Mucosa of stomach (tissue), 1 donor: ENCODE results near the gene VANGL1.

Experiments
- H3K27me3 ChIP-seq: one replicate; pipeline ENCODE4 v1.7.0; 2013; ENCODE audit warnings: mild to moderate bottlenecking, low read length; ENCODE audit not compliant: control insufficient read depth, insufficient read depth
- H3K36me3 ChIP-seq: one replicate; pipeline ENCODE4 v1.7.0; 2013; ENCODE audit warnings: low read length; ENCODE audit not compliant: control insufficient read depth, insufficient read depth
- H3K4me1 ChIP-seq: one replicate; pipeline ENCODE4 v1.7.0; 2013; ENCODE audit warnings: mild to moderate bottlenecking, low read length; ENCODE audit not compliant: control insufficient read depth, insufficient read depth
- H3K4me3 ChIP-seq: one replicate; pipeline ENCODE4 v1.7.0; 2013; ENCODE audit warnings: low read length
- H3K9ac ChIP-seq: one replicate; pipeline ENCODE4 v1.7.0; 2013; ENCODE audit warnings: mild to moderate bottlenecking, low read length, moderate library complexity
- H3K9me3 ChIP-seq: one replicate; pipeline ENCODE4 v1.7.0; 2013; ENCODE audit warnings: mild to moderate bottlenecking, low read length, moderate library complexity; ENCODE audit not compliant: control insufficient read depth
- donor health status: Pancreatic carcinoma.

Gene VANGL1

DNA sequence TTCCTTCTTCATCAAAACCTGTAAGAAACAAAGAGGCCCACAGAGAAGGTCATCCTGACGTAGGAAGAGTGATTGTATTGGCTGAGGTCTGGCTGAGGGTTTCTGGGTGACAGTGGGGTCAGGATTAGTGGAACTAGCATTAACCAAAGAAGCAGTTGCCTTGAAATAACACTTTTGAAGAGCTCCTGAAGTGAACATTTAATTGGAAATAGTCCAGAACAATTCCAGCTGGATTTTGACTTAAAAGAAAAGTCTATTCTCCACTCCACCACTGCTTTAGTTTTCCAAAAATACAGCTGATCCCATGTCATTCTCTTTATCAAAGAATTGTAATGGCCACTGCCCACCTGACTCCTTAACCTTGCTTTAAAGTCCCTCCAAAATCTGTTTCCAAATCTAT lies 99.0 kb downstream of the VANGL1 start:
- Histone ChIP-seq H3K4me1 (no peaks in the 10 kb centered on the region), H3K9ac (no peak overlapping the region), H3K36me3 (no peaks in the 10 kb centered on the region), H3K27me3 (no peaks in the 10 kb centered on the region), H3K4me3 (no peak overlapping the region), H3K9me3 (no peaks in the 10 kb centered on the region)

DNA sequence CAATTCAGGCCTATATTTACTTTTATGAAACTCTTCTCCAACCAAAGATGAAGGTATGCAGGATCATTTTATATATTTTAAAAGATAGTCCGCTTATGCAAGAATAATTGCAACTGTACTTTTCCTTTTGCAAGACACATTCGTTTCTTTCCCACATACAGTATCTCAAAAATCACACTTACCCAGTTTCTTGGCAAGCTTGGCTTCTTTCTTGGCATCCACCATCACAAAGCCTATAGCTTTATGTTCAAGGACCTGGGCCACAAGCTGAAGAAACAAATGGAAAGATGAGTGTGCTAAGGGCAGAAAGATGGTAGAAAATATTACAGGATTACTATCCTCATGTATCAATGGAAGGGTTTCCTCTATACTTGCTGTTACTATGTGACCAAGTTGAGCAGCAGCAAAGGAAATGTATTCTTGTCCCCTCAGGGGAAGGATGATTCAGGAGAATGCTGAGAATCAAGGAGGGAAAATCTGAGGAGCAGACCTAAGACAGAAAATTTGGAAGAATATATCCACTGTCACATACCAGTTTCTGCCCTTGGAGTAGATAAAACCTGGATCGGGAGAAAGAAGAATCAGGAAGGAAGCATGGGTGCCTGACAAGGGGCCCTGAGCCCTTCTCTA lies 103.0 kb downstream of the VANGL1 start:
- Histone ChIP-seq H3K27me3 (no peaks in the 10 kb centered on the region), H3K4me3 (no peak overlapping the region), H3K9me3 (no peaks in the 10 kb centered on the region), H3K36me3 (no peaks in the 10 kb centered on the region), H3K4me1 (peaks cover 14% of the 10 kb centered on the region), H3K9ac (no peak overlapping the region)

DNA sequence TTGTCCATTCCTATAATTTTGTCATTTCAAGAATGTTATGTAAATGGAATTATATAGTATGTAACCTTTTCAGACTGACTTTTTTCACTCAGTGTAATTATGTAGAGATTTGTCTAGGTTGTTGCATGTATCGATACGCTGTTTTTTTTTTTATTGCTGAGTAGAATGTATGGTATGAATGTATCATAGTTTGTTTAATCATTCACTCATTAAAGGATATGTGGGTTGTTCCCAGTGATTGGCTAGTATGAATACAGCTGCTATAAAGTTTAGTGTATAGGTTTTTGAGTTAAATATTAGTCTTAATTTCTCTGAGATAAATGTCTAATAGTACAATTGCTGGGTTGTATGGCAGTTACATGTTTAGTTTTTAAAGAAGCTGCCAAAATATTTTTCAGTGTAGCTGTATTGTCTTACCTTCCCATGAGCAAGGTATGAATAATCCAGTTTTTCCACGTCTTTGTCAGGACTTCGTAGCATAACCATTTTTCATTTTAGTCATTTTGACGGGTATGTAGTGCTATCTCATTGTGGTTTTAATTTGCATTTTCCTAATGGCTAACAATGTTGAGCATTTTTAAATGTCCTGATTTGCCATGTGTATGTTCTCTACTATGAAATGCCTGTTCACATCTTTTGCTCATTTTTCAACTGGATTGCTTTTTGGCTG lies 104.4 kb downstream of the VANGL1 start:
- Histone ChIP-seq H3K36me3 (no peaks in the 10 kb centered on the region), H3K4me1 (peaks cover 14% of the 10 kb centered on the region), H3K9ac (no peak overlapping the region), H3K9me3 (no peaks in the 10 kb centered on the region), H3K4me3 (no peak overlapping the region), H3K27me3 (no peaks in the 10 kb centered on the region)
